ENCODE measurements around the gene MBD3.

DNA sequence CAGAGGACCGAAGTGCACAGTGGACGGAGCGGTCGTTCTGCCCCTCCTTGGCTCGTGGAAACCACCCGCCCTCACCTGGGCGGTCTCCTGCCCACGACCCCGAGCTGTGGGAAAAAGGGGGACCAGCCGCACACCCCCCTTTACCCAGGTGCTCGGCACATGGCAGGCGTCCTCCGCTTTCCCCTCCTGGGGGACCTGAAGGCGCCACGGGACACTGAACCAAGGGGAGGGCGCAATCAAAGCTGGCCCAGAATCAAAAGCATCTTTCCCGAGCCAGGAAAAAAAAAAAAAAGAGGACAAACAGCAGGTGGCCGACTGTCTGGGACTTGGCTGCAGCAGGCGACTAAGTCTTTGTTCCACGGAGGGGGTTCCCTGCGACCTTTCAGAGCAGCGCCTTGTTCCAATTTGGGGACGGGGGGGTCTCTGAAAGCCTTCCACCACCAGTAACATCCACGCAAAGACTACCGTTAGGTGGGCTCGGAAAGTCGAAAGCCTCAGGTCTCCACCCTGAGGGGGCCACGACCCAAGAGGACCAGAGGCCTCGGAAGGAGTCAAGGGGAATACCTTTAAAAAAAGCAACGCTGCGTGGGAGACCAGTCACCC lies 1.1 kb downstream of the MBD3 start:
- TF ChIP-seq, protein P1, sequence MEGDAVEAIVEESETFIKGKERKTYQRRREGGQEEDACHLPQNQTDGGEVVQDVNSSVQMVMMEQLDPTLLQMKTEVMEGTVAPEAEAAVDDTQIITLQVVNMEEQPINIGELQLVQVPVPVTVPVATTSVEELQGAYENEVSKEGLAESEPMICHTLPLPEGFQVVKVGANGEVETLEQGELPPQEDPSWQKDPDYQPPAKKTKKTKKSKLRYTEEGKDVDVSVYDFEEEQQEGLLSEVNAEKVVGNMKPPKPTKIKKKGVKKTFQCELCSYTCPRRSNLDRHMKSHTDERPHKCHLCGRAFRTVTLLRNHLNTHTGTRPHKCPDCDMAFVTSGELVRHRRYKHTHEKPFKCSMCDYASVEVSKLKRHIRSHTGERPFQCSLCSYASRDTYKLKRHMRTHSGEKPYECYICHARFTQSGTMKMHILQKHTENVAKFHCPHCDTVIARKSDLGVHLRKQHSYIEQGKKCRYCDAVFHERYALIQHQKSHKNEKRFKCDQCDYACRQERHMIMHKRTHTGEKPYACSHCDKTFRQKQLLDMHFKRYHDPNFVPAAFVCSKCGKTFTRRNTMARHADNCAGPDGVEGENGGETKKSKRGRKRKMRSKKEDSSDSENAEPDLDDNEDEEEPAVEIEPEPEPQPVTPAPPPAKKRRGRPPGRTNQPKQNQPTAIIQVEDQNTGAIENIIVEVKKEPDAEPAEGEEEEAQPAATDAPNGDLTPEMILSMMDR (IDR thresholded peaks at IDR 0.05): no peak
- no peak for TF ChIP-seq ZFX (IDR thresholded peaks at IDR 0.05; ENCODE audit: borderline replicate concordance)
